Upper lobe of left lung (tissue), 6 donors: ENCODE data around the gene FOXI3. TPM values are rescaled to one million over a fixed set of nuclear protein-coding genes. Genes with fewer than 3 reads are reported as not detected.

Experiments used
- ATAC-seq, 2 donors: fragments of 200-7000 bp; cut with Tn5 transposase; one replicate each; pipeline ENCODE4 v1.9.1; 2022; ENCODE audit warnings: mild to moderate bottlenecking in 2 of 2, moderate library complexity in 2 of 2; ENCODE audit not compliant: low FRiP score in 2 of 2
- DNase-seq, 2 donors: peaks; one replicate each; pipeline ENCODE4 v3.0.0-alpha.2; 2019 to 2020
- H3K27ac ChIP-seq, 4 donors: fragments of 200-600 bp; sonication (generic); one replicate each; pipeline ENCODE4 v1.5.1; 2016 to 2019
- H3K27me3 ChIP-seq, 4 donors: fragments of 200-600 bp; sonication (generic); one replicate each; pipeline ENCODE4 v1.5.1; 2017 to 2019
- H3K36me3 ChIP-seq, 4 donors: fragments of 200-600 bp; sonication (generic); one replicate each; pipeline ENCODE4 v1.5.1; 2016 to 2019
- H3K4me1 ChIP-seq, 4 donors: fragments of 200-600 bp; sonication (generic); one replicate each; pipeline ENCODE4 v1.5.1; 2018 to 2019
- H3K4me3 ChIP-seq, 4 donors: fragments of 200-600 bp; sonication (generic); one replicate each; pipeline ENCODE4 v1.5.1; 2017 to 2019; ENCODE audit warnings: mild to moderate bottlenecking in 2 of 4, moderate library complexity in 1 of 4
- H3K9me3 ChIP-seq, 4 donors: fragments of 200-600 bp; sonication (generic); one replicate each; pipeline ENCODE4 v1.5.1; 2018 to 2019
- EP300 ChIP-seq, 4 donors: sonication (generic); formaldehyde crosslinking; IDR thresholded peaks; one replicate each; pipeline ENCODE4 v1.5.1; 2017; ENCODE audit warnings: antibody characterized with exemption in 4 of 4, control low read depth in 2 of 4
- POLR2A ChIP-seq, 4 donors: fragments of 450-650 bp; IDR thresholded peaks; one replicate each; pipeline ENCODE4 v1.5.1; 2016 to 2017; ENCODE audit warnings: antibody characterized with exemption in 4 of 4, mild to moderate bottlenecking in 2 of 4
- POLR2AphosphoS5 ChIP-seq, 2 donors: sonication (generic); formaldehyde crosslinking; IDR thresholded peaks; one replicate each; pipeline ENCODE4 v1.5.1; 2017; ENCODE audit warnings: antibody characterized with exemption in 2 of 2
- WGBS, 2 donors: methylation state at CpG; one replicate each; pipeline ENCODE4 v1.1.5; 2017 to 2018; 5-methylcytosine and 5-hydroxymethylcytosine counted together
- total RNA-seq, 6 donors: library from RNA; depleted of rRNA in 4 of 6; stranded (reverse); fragments of >200 nt in 4 of 6; gene quantifications; one replicate each; pipeline versions ENCODE4 v1.1.0 to v1.2.1, GENCODE V29; 2016 to 2021
- TF ChIP-seq, protein P1 (sequence below), 6 experiments: fragments of 450-650 bp in 4 of 6; fragments of 200-600 bp in 2 of 6; sonication (generic) in 2 of 6; IDR thresholded peaks; one replicate each; pipeline ENCODE4 v1.5.1; 2016 to 2019; ENCODE audit warnings: antibody characterized with exemption in 6 of 6
- donor health status: DM: no; HTN: no; CAD: no; lungs with moderate emphysema.
- donor health status: DM: no; HTN: yes; CAD: no; lungs with severe emphysema.

The FOXI3 gene
- total RNA-seq, 6 donors from 2014 or later = 0.09 TPM; not detected in 5

DNA sequence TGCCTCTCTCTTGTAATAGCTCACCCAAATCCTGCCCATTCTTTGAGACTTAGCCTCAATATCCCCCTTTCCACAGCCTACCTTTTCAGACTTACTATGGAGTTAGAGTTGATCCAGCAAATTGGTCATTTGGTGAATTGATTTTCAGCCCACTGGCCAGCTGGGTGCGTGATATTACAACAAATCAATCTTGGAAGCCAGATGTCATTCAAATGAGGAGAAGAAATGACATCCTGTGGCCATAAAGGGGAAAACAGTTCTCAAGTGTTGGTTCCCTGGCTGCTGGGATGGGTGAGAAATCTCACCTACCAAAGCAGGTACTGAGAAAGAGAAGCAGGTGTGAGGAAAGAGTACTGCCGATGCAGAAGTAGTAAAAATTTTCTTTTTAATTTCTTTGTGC, 36.7 kb upstream of the FOXI3 start:
- Histone ChIP-seq H3K27me3 (no peaks in the 10 kb centered on the region), H3K4me1 (no peaks in the 10 kb centered on the region), H3K9me3 (no peaks in the 10 kb centered on the region), H3K4me3 (no peak overlapping the region), H3K27ac (no peak overlapping the region), H3K36me3 (no peaks in the 10 kb centered on the region)
- DNase-seq = no peak
- no peak for ATAC-seq
- TF ChIP-seq, protein P1, sequence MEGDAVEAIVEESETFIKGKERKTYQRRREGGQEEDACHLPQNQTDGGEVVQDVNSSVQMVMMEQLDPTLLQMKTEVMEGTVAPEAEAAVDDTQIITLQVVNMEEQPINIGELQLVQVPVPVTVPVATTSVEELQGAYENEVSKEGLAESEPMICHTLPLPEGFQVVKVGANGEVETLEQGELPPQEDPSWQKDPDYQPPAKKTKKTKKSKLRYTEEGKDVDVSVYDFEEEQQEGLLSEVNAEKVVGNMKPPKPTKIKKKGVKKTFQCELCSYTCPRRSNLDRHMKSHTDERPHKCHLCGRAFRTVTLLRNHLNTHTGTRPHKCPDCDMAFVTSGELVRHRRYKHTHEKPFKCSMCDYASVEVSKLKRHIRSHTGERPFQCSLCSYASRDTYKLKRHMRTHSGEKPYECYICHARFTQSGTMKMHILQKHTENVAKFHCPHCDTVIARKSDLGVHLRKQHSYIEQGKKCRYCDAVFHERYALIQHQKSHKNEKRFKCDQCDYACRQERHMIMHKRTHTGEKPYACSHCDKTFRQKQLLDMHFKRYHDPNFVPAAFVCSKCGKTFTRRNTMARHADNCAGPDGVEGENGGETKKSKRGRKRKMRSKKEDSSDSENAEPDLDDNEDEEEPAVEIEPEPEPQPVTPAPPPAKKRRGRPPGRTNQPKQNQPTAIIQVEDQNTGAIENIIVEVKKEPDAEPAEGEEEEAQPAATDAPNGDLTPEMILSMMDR (IDR thresholded peaks at IDR 0.05) = no peak
- TF ChIP-seq POLR2A (IDR thresholded peaks at IDR 0.05) = no peak
- no peak for TF ChIP-seq POLR2AphosphoS5 (IDR thresholded peaks at IDR 0.05)
- TF ChIP-seq EP300 (IDR thresholded peaks at IDR 0.05) = no peak
- WGBS, 2 donors = 68 to 83% methylated on average over 2 of the region's 2 CpGs

DNA sequence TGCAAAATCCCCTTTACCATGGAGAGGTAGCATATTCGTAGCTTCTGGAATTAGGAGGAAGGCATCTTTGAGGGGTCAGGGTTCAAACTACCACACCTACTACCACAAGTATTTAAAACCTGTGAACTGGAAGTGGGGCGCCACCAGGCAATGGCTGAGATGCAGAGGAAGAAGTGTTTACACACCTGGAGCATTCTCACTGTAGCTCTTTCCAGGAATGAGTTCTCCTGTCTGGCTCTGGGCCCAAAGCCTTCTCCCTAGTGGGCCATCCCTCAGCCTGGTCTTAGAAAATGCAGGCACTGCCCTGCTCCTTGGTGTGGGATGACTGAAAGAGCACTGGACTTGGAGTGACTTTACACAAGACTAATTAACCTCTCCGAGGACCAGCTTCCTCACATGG, 30.7 kb upstream of the FOXI3 start:
- peak in 1 of 2 donors; percentile 28 for ATAC-seq
- no peaks in the 10 kb centered on the region for H3K36me3 ChIP-seq
- no peaks in the 10 kb centered on the region for H3K9me3 ChIP-seq
- TF ChIP-seq, protein P1 (IDR thresholded peaks at IDR 0.05) = no peak
- TF ChIP-seq EP300 (IDR thresholded peaks at IDR 0.05) (no peak), POLR2A (IDR thresholded peaks at IDR 0.05) (no peak), POLR2AphosphoS5 (IDR thresholded peaks at IDR 0.05) (no peak)
- H3K4me1 ChIP-seq = no peaks in the 10 kb centered on the region
- H3K27me3 ChIP-seq = no peaks in the 10 kb centered on the region
- no peak overlapping the region for H3K27ac ChIP-seq
- DNase-seq = peak in 1 of 2 donors; percentile 55
- no peak overlapping the region for H3K4me3 ChIP-seq
- 53 to 55% methylated on average over 2 to 3 of the region's 3 CpGs for WGBS, 2 donors

DNA sequence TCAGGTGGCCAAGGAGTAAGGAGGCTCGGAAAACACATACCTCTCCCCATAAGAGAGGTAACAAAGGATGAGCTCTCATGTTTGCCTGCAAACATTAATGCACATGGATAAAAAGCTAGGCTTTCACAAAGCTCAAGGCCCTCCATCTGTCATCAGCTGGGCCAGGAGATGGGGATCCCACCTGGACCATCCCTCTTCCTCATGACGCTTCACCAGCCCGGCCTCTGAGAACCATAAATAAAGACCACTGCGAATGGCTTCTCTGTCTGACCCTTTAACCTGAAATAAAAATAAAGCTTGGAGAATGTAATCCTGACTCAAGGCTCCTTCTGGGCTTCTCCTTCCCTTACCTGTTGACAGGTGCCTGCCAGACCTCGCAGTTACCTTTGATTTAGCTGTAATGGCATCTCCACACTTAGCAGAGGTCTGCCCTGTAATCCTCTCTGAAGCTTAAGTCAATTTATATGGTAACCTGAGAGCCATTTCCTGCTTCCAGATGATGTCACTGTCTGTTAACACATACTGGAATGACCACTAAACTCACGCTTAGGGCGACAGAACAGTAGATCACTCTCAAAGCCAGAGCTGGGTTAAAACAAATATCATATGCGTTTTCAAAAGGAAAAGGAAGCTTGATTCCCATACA, 29.3 kb upstream of the FOXI3 start:
- DNase-seq (peak in 1 of 2 donors; percentile 22), ATAC-seq (peak in 1 of 2 donors; percentile 54)
- H3K4me3 ChIP-seq = no peak overlapping the region
- H3K27ac ChIP-seq = no peak overlapping the region
- H3K4me1 ChIP-seq = no peaks in the 10 kb centered on the region
- no peaks in the 10 kb centered on the region for H3K9me3 ChIP-seq
- H3K36me3 ChIP-seq = no peaks in the 10 kb centered on the region
- 36 to 38% methylated on average over 8 of the region's 8 CpGs for WGBS, 2 donors
- H3K27me3 ChIP-seq = no peaks in the 10 kb centered on the region
- TF ChIP-seq POLR2A (IDR thresholded peaks at IDR 0.05) = no peak
- no peak for TF ChIP-seq POLR2AphosphoS5 (IDR thresholded peaks at IDR 0.05)
- TF ChIP-seq, protein P1 (IDR thresholded peaks at IDR 0.05) = no peak
- no peak for TF ChIP-seq EP300 (IDR thresholded peaks at IDR 0.05)

DNA sequence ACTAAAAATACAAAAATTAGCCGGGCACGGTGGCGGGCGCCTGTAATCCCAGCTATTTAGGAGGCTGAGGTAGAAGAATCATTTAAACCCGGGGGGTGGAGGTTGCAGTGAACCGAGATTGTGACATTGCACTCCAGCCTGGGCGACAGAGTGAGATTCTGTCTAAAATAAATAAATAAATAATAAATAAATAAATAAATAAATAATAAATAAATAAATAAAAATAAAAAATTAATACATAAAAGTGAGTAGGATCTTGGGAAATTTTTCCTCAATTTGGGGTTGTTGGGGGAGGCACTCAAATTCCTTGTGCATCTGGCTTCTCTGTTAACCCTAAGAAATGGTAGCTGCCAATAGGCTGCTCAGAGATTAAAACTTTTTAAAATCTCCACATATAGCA, 20.3 kb upstream of the FOXI3 start:
- H3K27ac ChIP-seq = no peak overlapping the region
- H3K9me3 ChIP-seq = no peaks in the 10 kb centered on the region
- ATAC-seq (no peak), DNase-seq (no peak)
- no peaks in the 10 kb centered on the region for H3K27me3 ChIP-seq
- WGBS, 2 donors = 93 to 94% methylated on average over 6 to 7 of the region's 7 CpGs
- H3K4me1 ChIP-seq = peaks cover 0 to 4% (median 0%) of the 10 kb centered on the region in 4 donors
- H3K36me3 ChIP-seq = no peaks in the 10 kb centered on the region
- TF ChIP-seq EP300 (IDR thresholded peaks at IDR 0.05) (no peak), POLR2AphosphoS5 (IDR thresholded peaks at IDR 0.05) (no peak), POLR2A (IDR thresholded peaks at IDR 0.05) (no peak)
- TF ChIP-seq, protein P1 (IDR thresholded peaks at IDR 0.05) = no peak
- no peak overlapping the region for H3K4me3 ChIP-seq
